HepG2 (cell line): ENCODE measurements around the gene SUB1. TPM values are rescaled to one million over a fixed set of nuclear protein-coding genes. Genes with fewer than 3 reads are reported as not detected.

Experiments
- ELF1 ChIP-seq: sonication (generic); formaldehyde crosslinking; IDR thresholded peaks from 2 replicates; pipeline ENCODE4 v1.4.0; 2020; ENCODE audit warnings: missing genetic modification reagents
- FOXA3 ChIP-seq: IDR thresholded peaks from 2 replicates; pipeline ENCODE4 v1.6.1; 2016; ENCODE audit warnings: missing genetic modification reagents, missing compliant biosample characterization
- HHEX ChIP-seq: IDR thresholded peaks from 2 replicates; pipeline ENCODE4 v1.6.1; 2016; ENCODE audit warnings: control low read depth
- MIER2 ChIP-seq: IDR thresholded peaks from 2 replicates; pipeline ENCODE4 v1.6.1; 2016; ENCODE audit warnings: missing biosample characterization, missing genetic modification reagents
- NR2F2 ChIP-seq: IDR thresholded peaks from 2 replicates; pipeline ENCODE4 v1.6.1; 2012; ENCODE audit warnings: low read depth, inconsistent platforms, borderline replicate concordance
- PRMT3 ChIP-seq: sonication (generic); formaldehyde crosslinking; IDR thresholded peaks from 2 replicates; pipeline ENCODE4 v1.8.1; 2022; ENCODE audit warnings: low read depth, mild to moderate bottlenecking, moderate library complexity, missing genetic modification reagents, borderline replicate concordance
- RAD21 ChIP-seq: fragments of 450-650 bp; formaldehyde crosslinking; IDR thresholded peaks from 2 replicates; pipeline ENCODE4 v1.5.0; 2020; ENCODE audit warnings: mild to moderate bottlenecking
- RAD51 ChIP-seq: fragments of 450-650 bp; IDR thresholded peaks from 2 replicates; pipeline ENCODE4 v1.6.1; 2016; ENCODE audit warnings: borderline replicate concordance
- RELA ChIP-seq: sonication (generic); formaldehyde crosslinking; IDR thresholded peaks from 2 replicates; pipeline ENCODE4 v1.4.0; 2020; ENCODE audit warnings: missing genetic modification reagents
- SCMH1 ChIP-seq: sonication (generic); formaldehyde crosslinking; IDR thresholded peaks from 2 replicates; pipeline ENCODE4 v1.9.0; 2021; ENCODE audit warnings: missing genetic modification reagents, mild to moderate bottlenecking, borderline replicate concordance
- SSRP1 ChIP-seq: IDR thresholded peaks from 2 replicates; pipeline ENCODE4 v1.6.1; 2016; ENCODE audit warnings: control low read depth
- STAT5B ChIP-seq: sonication (generic); formaldehyde crosslinking; IDR thresholded peaks from 2 replicates; pipeline ENCODE4 v1.4.0; 2020; ENCODE audit warnings: missing genetic modification reagents
- ZFP37 ChIP-seq: sonication (generic); formaldehyde crosslinking; IDR thresholded peaks from 2 replicates; pipeline ENCODE4 v1.4.0; 2020; ENCODE audit warnings: missing genetic modification reagents, borderline replicate concordance
- ZFP62 ChIP-seq: sonication (generic); formaldehyde crosslinking; IDR thresholded peaks from 2 replicates; pipeline ENCODE4 v1.4.0; 2020; ENCODE audit warnings: missing genetic modification reagents
- ZNF180 ChIP-seq: sonication (generic); formaldehyde crosslinking; IDR thresholded peaks from 2 replicates; pipeline ENCODE4 v1.4.0; 2020; ENCODE audit warnings: low read depth, missing genetic modification reagents, borderline replicate concordance
- ZNF24 ChIP-seq: fragments of 450-650 bp; IDR thresholded peaks from 2 replicates; pipeline ENCODE4 v1.6.1; 2017; ENCODE audit warnings: antibody characterized with exemption, mild to moderate bottlenecking
- ZNF572 ChIP-seq: sonication (generic); formaldehyde crosslinking; IDR thresholded peaks from 2 replicates; pipeline ENCODE4 v1.5.1; 2020; ENCODE audit warnings: mild to moderate bottlenecking, missing genetic modification reagents
- ZNF768 ChIP-seq: sonication (generic); formaldehyde crosslinking; IDR thresholded peaks from 2 replicates; pipeline ENCODE4 v1.4.0; 2020; ENCODE audit warnings: missing genetic modification reagents
- ZSCAN25 ChIP-seq: sonication (generic); formaldehyde crosslinking; IDR thresholded peaks from 2 replicates; pipeline ENCODE4 v1.8.0; 2022; ENCODE audit warnings: mild to moderate bottlenecking, missing genetic modification reagents
- polyA plus RNA-seq, 8 experiments: library from polyadenylated mRNA; depleted of rRNA in 3 of 8; stranded (reverse) in 7 of 8; unstranded in 1 of 8; fragments of >200 nt; fragmentation: Illumina TruSeq in 4 of 8; extraction: Trizol in 4 of 8; gene quantifications; 2 replicates each; pipeline versions ENCODE4 v1.2.1 to v1.2.3, GENCODE V29; 2011 to 2016; ENCODE audit warnings: low read depth in 4 of 8, missing spikeins in 1 of 8, mixed read lengths in 1 of 8; ENCODE audit not compliant: insufficient read depth in 1 of 8
- total RNA-seq, 5 experiments: library from RNA; depleted of rRNA; stranded (reverse); fragments of >200 nt; fragmentation: Illumina TruSeq; extraction: Trizol; gene quantifications; 2 replicates each; pipeline ENCODE4 v1.2.3, GENCODE V29; 2016; ENCODE audit warnings: low read depth in 1 of 5
- TF ChIP-seq, protein P1 (sequence below): IDR thresholded peaks from 2 replicates; pipeline ENCODE4 v1.6.1; 2016
- TF ChIP-seq, protein P2 (sequence below): sonication (generic); formaldehyde crosslinking; IDR thresholded peaks from 2 replicates; pipeline ENCODE4 v1.5.0; 2020; ENCODE audit warnings: missing genetic modification reagents
- TF ChIP-seq, protein P3 (sequence below): IDR thresholded peaks from 2 replicates; pipeline ENCODE4 v1.6.1; 2016; ENCODE audit warnings: low read depth, control low read depth

The SUB1 gene
- total and polyA plus RNA-seq, 2 of the 13 experiments (the other 11 are each of a cell fraction or from before 2014, with no cell fraction given): 182 to 693 TPM

DNA sequence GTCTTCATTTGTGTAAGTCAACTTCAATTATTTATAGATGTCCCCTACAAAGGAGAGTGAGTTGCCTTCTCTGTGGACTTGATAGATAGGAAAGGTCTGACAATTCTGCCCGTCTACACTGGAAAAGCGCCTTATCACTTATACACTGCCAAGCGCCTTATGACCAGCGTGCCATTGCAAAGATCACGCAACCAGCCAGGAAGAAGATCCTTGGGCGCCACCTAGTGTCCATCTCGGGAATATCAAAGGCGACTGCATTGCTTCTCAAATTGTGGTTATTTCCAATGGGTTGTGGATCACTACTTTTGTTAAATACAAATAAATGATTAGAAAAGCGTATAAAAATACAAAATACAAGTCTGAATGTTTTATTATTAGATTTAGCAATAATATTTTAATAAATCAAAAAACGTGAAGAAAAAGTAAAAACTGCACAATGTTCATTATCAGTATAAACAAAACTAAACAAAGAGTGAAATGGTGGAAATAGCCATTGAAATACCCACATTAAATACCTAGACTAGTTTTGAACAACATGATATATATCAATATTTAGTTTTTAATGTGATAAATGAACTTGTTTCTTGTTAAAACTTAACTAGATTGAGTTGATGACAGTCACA is 27.8 kb downstream of the SUB1 start (continued):
- TF ChIP-seq, protein P1, sequence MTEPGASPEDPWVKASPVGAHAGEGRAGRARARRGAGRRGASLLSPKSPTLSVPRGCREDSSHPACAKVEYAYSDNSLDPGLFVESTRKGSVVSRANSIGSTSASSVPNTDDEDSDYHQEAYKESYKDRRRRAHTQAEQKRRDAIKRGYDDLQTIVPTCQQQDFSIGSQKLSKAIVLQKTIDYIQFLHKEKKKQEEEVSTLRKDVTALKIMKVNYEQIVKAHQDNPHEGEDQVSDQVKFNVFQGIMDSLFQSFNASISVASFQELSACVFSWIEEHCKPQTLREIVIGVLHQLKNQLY (CRISPR knock-in tag): 0 out of 2 replicates have a peak, but pooled peaks have one; percentile 27
- TF ChIP-seq, protein P2, sequence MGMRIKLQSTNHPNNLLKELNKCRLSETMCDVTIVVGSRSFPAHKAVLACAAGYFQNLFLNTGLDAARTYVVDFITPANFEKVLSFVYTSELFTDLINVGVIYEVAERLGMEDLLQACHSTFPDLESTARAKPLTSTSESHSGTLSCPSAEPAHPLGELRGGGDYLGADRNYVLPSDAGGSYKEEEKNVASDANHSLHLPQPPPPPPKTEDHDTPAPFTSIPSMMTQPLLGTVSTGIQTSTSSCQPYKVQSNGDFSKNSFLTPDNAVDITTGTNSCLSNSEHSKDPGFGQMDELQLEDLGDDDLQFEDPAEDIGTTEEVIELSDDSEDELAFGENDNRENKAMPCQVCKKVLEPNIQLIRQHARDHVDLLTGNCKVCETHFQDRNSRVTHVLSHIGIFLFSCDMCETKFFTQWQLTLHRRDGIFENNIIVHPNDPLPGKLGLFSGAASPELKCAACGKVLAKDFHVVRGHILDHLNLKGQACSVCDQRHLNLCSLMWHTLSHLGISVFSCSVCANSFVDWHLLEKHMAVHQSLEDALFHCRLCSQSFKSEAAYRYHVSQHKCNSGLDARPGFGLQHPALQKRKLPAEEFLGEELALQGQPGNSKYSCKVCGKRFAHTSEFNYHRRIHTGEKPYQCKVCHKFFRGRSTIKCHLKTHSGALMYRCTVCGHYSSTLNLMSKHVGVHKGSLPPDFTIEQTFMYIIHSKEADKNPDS (CRISPR knock-in tag): no peak
- TF ChIP-seq, protein P3, sequence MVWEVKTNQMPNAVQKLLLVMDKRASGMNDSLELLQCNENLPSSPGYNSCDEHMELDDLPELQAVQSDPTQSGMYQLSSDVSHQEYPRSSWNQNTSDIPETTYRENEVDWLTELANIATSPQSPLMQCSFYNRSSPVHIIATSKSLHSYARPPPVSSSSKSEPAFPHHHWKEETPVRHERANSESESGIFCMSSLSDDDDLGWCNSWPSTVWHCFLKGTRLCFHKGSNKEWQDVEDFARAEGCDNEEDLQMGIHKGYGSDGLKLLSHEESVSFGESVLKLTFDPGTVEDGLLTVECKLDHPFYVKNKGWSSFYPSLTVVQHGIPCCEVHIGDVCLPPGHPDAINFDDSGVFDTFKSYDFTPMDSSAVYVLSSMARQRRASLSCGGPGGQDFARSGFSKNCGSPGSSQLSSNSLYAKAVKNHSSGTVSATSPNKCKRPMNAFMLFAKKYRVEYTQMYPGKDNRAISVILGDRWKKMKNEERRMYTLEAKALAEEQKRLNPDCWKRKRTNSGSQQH (CRISPR knock-in tag): no peak
- TF ChIP-seq PRMT3 (CRISPR knock-in tag) (no peak), ZNF24 (0 out of 2 replicates have a peak, but pooled peaks have one; percentile 19), ZNF572 (no peak), NR2F2 (no peak), RAD51 (no peak), STAT5B (CRISPR knock-in tag) (no peak), SSRP1 (CRISPR knock-in tag) (no peak), ZSCAN25 (CRISPR knock-in tag) (no peak), ZFP62 (no peak), ZNF180 (CRISPR knock-in tag) (no peak), SCMH1 (no peak), RAD21 (CRISPR knock-in tag) (peak; percentile 86), MIER2 (CRISPR knock-in tag) (no peak), ZNF768 (no peak), HHEX (CRISPR knock-in tag) (no peak), RELA (CRISPR knock-in tag) (no peak), ELF1 (CRISPR knock-in tag) (no peak), FOXA3 (CRISPR knock-in tag) (no peak), ZFP37 (CRISPR knock-in tag) (no peak)
